ENCODE data around the gene PCNX2.
"Not testable (repeated sequence)": the region's sequence is repeated elsewhere in the genome, so short reads cannot be mapped to it uniquely, and the experiment has no call there.

PCNX2 gene

GRCh38 chr1:233215135-233215760 is 80.3 kb downstream of the PCNX2 start:
- no peak for DNase-seq

GRCh38 chr1:233211595-233211994 is 83.9 kb downstream of the PCNX2 start:
- no peak for DNase-seq

- DNase-seq = no peak
These were observed 84.4 kb downstream of the PCNX2 start for GRCh38 chr1:233211106-233211505.

- DNase-seq = no peak
These were observed 86.0 kb downstream of the PCNX2 start for GRCh38 chr1:233209481-233209880.

GRCh38 chr1:233208687-233209086 is 86.8 kb downstream of the PCNX2 start:
- DNase-seq = no peak

- DNase-seq = no peak
These were observed 97.6 kb downstream of the PCNX2 start for GRCh38 chr1:233197940-233198339.

GRCh38 chr1:233193741-233194140 is 101.8 kb downstream of the PCNX2 start:
- no peak for DNase-seq

GRCh38 chr1:233190987-233191386 is 104.5 kb downstream of the PCNX2 start:
- DNase-seq = no peak

- DNase-seq = no peak
These were observed 106.0 kb downstream of the PCNX2 start for GRCh38 chr1:233189526-233189925.

GRCh38 chr1:233188061-233188460 is 107.5 kb downstream of the PCNX2 start:
- no peak for DNase-seq

- DNase-seq = no peak
These were observed 112.1 kb downstream of the PCNX2 start for GRCh38 chr1:233183226-233184020.

- no peak for DNase-seq
These were observed 112.9 kb downstream of the PCNX2 start for GRCh38 chr1:233182587-233182986.

GRCh38 chr1:233180641-233181364 is 114.7 kb downstream of the PCNX2 start:
- no peak for DNase-seq

GRCh38 chr1:233179638-233180037 is 115.9 kb downstream of the PCNX2 start:
- DNase-seq = not testable (repeated sequence)

GRCh38 chr1:233172201-233172600 is 123.3 kb downstream of the PCNX2 start:
- DNase-seq = no peak

- DNase-seq = no peak
These were observed 124.8 kb downstream of the PCNX2 start for GRCh38 chr1:233170741-233171140.

GRCh38 chr1:233168384-233168783 is 127.1 kb downstream of the PCNX2 start:
- DNase-seq = no peak

- DNase-seq = no peak
These were observed 128.6 kb downstream of the PCNX2 start for GRCh38 chr1:233166896-233167295.

- DNase-seq = no peak
These were observed 131.8 kb downstream of the PCNX2 start for GRCh38 chr1:233163696-233164095.

- no peak for DNase-seq
These were observed 137.2 kb downstream of the PCNX2 start for GRCh38 chr1:233158322-233158721.

GRCh38 chr1:233157245-233157644 is 138.3 kb downstream of the PCNX2 start:
- no peak for DNase-seq

- no peak for DNase-seq
These were observed 143.7 kb downstream of the PCNX2 start for GRCh38 chr1:233151861-233152260.

- DNase-seq = no peak
These were observed 151.1 kb downstream of the PCNX2 start for GRCh38 chr1:233144434-233144833.

- no peak for DNase-seq
These were observed 152.3 kb downstream of the PCNX2 start for GRCh38 chr1:233143241-233143640.

Measured in CD4-positive, alpha-beta T cell treated with Interferon alpha-2 for 1 hour (primary cell).